DMS 273 (cell line): ENCODE measurements around the gene MYZAP.

Experiments used
- DNase-seq: peaks from one replicate; lab custom pipeline; 2025; ENCODE audit not compliant: unreplicated experiment; lab: John Stamatoyannopoulos, UW

The MYZAP gene

GRCh38 chr15:57691082-57691481 is 99.4 kb downstream of the MYZAP start:
- DNase-seq, result no peak

DNA sequence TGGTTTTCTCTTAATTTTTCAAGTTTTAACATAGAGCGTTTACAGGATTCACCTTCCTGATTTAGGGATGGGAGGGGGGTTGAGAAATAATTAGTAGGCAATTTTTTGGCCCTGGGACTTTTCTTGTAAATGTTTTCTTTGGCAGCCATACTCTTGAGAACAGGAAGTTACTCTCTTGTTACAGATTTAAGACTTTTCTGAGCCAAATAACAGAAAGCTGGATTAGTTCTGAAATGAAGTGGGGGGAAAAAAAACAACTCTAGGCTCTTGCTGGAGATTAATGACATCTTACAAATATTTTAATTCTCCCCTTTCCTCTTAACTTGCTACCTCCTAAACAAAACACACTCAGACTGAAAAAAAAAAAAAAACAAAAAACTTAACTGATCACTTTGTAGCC is 101.0 kb downstream of the MYZAP start:
- DNase-seq, result no peak

DNA sequence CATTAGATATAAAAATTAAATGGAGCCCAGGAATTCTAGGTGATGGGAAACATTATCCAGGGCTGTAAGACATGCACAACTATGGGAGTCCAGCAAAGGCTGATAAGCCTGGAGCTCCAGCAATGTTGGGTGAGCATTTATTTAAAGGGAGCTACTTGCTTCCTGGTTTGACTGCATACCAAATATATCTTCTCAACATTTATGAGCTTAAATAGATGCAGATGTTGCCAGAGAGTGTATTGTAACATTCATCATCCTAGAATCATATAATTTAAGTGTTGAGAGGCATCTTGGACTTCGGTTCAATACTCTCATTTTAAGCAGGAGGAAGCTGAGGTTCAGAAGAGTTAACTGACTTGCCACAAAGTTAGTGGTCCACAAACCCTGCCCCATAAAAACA is 102.6 kb downstream of the MYZAP start:
- no peak for DNase-seq

DNA sequence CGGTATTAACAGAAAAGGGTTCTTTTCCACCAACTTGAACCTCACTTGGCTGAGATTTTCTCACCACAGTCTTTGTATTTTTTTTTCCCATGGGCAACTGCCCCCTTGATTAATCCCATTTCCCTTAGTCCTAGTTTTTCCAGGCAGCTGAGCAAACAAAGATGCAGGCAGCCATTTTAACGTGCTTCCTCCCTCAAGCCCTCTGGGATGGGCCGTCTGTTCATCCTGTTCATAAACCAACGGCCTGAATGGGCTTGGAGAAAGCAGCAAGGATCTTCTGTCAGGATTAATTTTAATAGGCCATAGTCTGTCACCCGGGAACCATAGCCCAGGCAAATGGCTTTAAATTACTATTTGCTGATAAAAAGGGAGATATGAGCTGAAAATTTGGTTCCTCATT is 104.4 kb downstream of the MYZAP start:
- peak; percentile 9 for DNase-seq

GRCh38 chr15:57697588-57697987 is 105.9 kb downstream of the MYZAP start:
- DNase-seq, result no peak

DNA sequence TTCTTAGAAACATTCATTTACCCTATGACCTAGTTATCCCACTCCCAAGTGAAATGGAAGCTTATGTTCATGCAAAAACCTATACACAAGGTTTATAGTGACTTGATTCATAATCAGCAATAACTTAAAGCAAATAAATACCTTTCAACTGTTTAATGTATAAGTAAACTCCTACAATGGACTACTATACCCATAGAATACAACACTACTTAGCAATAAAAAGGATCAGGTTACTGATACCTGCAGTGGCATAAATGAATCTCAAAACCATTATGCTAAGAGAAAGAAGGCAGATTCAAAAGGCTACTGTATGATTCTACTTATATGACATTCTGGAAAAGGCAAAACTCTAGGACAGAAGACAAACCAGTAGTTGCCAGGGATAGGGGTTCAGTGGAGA is 106.5 kb downstream of the MYZAP start:
- DNase-seq, result no peak

- no peak for DNase-seq
These were observed 107.3 kb downstream of the MYZAP start for GRCh38 chr15:57698991-57699390.

DNA sequence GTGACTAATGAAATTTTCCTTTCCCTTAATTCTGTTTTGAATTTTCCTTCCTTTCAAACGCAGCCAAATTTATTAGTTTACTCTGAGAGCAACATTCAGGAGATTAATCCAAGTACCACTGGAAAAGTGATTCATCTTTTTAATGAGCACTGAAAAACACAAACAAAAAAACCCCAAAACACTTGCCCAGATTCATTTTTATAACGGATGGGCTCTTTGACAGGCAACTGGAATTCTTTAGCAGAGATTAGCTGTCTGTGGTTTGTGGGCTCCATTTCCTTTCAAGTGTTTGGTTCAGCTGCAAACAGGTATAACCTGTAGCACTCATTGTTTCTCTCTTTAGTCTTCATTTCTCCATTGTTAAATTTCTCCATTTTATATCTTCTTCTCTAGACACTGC is 111.7 kb downstream of the MYZAP start:
- DNase-seq, result no peak

- no peak for DNase-seq
These were observed 112.7 kb downstream of the MYZAP start for GRCh38 chr15:57704441-57704840.

DNA sequence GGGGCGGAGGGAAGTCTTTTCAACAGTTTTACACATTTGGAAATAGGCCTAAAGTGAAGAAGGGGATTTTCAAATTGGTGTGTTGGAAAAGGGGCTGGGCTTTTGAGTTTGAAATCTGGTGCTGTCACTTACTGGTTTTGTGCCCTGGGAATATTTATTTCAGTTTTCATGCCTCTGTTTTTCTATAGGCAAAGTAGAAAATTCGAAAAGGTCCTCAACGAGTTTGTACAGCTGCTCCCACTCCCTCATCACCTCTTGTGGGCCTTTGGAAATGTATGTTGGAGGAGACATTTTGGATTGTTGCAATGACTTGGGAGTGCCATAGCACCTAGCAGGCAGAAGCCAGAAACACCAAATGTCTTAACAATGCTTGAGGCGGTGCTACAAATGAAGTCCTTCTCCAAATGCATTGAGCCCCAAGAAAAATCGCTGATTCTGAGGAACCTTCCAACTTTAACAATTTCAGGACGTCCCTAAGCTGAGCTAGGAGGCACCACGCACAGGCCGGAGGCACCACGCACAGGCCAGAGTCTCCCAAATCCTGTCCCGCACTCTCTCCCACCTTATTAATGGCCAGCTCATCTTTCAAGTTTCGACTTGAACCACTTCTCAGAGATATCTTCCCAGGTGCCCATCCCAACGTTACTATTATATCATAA is 114.2 kb downstream of the MYZAP start:
- DNase-seq, result no peak

DNA sequence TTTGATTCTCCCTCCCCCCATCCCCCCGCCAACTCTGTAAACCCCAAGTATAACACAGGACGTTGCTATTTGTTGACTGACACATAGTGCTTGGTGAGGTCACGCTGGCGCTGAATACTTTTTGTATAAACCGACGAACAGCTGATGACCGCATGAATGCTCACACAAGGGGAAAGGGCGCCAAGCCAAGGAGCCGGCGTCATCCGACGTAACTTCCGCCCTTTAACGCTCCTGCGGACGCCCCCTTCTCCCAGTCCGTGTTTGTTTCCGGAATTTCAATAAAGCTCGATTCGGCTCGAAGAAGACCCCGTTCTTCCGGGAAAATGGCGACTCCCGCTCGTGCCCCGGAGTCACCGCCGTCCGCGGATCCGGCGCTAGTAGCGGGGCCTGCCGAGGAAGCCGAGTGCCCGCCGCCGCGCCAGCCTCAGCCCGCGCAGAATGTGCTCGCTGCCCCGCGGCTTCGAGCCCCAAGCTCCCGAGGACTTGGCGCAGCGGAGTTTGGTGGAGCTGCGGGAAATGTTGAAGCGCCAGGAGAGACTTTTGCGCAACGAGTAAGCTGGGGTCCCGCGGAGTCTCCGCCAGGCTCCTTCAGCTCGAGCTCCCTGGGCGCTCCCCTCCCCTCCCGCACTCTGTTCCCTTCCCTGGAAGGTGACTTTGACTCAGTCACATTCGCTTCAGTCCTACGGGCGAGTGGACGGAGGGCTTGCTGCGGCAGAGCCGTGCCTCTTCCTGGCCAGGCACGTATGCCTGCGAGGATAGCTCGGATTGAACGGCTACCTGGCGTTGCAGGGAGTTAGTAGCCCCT is 114.9 kb downstream of the MYZAP start, which contains the start of gene POLR2M:
TSS of gene POLR2M (plus strand) at position 310 of the 805 bp plus-strand sequence. CDS start at position 439, 129 bp downstream.
- peak; percentile 97 for DNase-seq

DNA sequence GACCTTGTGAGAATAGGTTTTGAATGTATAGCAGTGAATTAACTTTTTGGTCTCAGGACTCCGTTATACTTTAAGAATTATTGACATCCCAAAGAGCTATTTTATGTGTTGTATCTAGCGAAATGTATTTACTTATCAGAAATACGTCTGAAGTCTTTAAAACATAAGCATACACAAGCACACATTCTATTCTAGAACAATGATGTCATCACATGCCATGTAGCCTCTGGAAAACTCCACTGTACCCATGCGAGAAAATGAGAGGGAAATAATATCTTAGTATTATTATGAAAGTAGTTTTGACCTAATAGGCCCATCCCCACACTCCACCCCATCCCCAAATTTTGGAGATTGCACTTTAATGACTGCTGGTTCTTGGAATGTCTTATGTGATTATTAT is 116.3 kb downstream of the MYZAP start:
- DNase-seq, result no peak

DNA sequence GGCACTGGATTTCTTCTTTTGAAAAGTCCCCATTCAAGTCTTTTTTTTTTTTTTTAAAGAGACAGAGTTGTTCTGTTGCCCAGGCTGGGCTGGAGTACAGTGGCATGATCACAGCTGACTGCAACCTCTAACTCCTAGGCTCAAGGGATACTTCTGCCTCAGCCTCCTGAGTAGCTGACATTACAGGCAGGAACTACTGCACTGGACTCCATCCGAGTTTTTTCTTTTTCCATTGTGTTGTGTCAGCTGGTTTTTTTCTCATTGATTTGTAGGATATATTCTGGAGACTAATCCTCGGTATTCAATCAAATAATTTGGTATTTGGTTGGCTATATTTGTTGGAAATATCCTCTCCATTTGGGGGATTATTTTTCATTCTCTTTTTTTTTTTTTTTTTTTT is 126.6 kb downstream of the MYZAP start:
- no peak for DNase-seq

- no peak for DNase-seq
These were observed 129.2 kb downstream of the MYZAP start for GRCh38 chr15:57720867-57721266.

GRCh38 chr15:57726411-57726810 is 134.7 kb downstream of the MYZAP start:
- DNase-seq, result no peak

- no peak for DNase-seq
These were observed 135.3 kb downstream of the MYZAP start for GRCh38 chr15:57727031-57727430.

- no peak for DNase-seq
These were observed 136.7 kb downstream of the MYZAP start for GRCh38 chr15:57728436-57728835.

GRCh38 chr15:57730876-57731275 is 139.2 kb downstream of the MYZAP start:
- DNase-seq, result peak; percentile 5

DNA sequence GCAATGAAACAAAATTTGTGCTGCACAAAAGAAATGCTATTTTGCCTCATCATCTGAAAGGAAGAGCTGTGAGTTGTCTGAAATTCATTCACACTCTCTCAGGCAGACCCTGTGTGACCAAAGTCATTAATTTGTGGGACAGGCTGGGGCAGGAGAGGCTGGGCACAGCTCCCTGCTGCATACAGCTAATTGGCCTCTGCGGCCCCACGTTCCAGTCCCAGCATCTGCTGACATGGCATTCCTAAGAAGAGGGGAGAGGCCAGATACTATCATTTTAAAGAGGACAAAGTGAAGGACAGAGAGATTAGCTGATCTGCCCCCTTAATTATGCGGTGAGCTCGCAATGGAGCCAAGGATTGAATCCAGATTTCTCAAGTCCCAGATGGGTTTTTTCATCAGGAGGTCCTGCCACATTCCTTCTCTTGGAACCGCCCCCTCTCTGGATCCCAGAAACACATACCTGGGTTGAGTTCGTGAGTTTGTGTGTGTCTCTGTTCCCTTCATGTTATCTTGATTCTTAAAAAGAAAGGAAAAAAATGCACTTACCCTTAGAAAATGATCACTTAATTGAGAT is 139.9 kb downstream of the MYZAP start:
- DNase-seq, result no peak

DNA sequence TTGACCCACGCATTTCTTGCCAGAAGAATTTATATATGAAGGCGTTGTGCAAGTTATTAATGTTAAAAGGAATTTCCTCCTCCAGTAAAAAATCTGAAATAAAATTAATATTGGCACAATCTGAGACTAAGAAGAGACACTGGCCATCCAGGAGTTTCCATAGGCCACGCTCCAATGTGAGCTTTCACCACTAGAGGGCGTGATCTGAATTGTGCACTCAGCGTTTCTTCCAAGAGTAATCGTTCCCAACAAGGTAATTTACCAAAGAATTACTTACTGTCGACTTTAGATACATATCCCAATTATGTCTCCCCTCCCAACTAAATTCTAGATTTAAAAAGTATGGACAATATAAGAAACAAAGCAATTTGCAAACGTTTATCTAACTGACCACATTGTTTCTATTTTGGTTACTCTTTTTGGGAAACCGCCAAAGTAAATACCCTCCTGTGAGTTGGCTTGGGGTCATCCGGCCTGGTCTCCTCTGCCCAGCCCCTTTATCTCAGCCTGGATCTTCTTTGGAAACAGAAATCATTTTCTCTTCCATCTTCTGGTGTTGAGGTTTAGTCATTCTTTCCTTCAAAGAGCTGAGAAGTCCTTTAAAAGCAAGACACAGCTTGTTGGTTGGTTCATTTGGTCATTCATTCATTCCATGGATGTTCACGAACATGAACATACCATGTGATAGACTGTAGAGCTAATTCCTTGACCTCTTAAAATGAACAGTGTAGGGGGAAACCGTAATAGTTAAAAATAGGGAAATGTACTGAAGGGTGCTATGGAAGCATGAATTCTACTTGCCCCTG is 141.0 kb downstream of the MYZAP start:
- DNase-seq, result peak; percentile 76

GRCh38 chr15:57734860-57735259 is 143.2 kb downstream of the MYZAP start:
- DNase-seq, result no peak
